ENCODE measurements around the gene NUP210L.

The NUP210L gene

GRCh38 chr1:154154534-154155191 is at the start of gene NUP210L:
TSS of gene NUP210L (minus strand) at chr1:154155073.
- DNase-seq = no peak

GRCh38 chr1:154199563-154199879 is 44.6 kb upstream of the NUP210L start:
- no peak for DNase-seq

- no peak for DNase-seq
These were observed 44.1 kb upstream of the NUP210L start for GRCh38 chr1:154198756-154199562.

GRCh38 chr1:154193821-154194220 is 38.9 kb upstream of the NUP210L start:
- DNase-seq = no peak

GRCh38 chr1:154192476-154192875 is 37.6 kb upstream of the NUP210L start:
- no peak for DNase-seq

- no peak for DNase-seq
These were observed 37.2 kb upstream of the NUP210L start, which contains the start of gene TPM3 for GRCh38 chr1:154191990-154192461. TSS of gene TPM3 (minus strand) at chr1:154192100. CDS start at chr1:154192018, 82 bp downstream.

GRCh38 chr1:154190550-154190949 is 35.7 kb upstream of the NUP210L start:
- no peak for DNase-seq

- DNase-seq = no peak
These were observed 32.1 kb upstream of the NUP210L start for GRCh38 chr1:154186852-154187501.

GRCh38 chr1:154186177-154186576 is 31.3 kb upstream of the NUP210L start:
- peak; percentile 72 for DNase-seq

- DNase-seq = peak; percentile 95
These were observed 28.4 kb upstream of the NUP210L start for GRCh38 chr1:154183046-154183915.

GRCh38 chr1:154182344-154183045 is 27.6 kb upstream of the NUP210L start:
- peak; percentile 80 for DNase-seq

GRCh38 chr1:154181944-154182343 is 27.1 kb upstream of the NUP210L start:
- DNase-seq = no peak

- no peak for DNase-seq
These were observed 25.2 kb upstream of the NUP210L start for GRCh38 chr1:154179946-154180687.

GRCh38 chr1:154178911-154179811 is 24.3 kb upstream of the NUP210L start:
- no peak for DNase-seq

- DNase-seq = peak; percentile 21
These were observed 23.1 kb upstream of the NUP210L start for GRCh38 chr1:154178013-154178412.

GRCh38 chr1:154176337-154176736 is 21.5 kb upstream of the NUP210L start:
- DNase-seq = no peak

- no peak for DNase-seq
These were observed 19.8 kb upstream of the NUP210L start for GRCh38 chr1:154174654-154175053.

GRCh38 chr1:154171880-154172279 is 17.0 kb upstream of the NUP210L start:
- DNase-seq = no peak

- DNase-seq = no peak
These were observed 16.3 kb upstream of the NUP210L start for GRCh38 chr1:154171223-154171583.

- DNase-seq = peak; percentile 74
These were observed 15.8 kb upstream of the NUP210L start for GRCh38 chr1:154170547-154171222.

Measured in activated naive CD4-positive, alpha-beta T cell treated with Interleukin-2 at 50 U/mL for 16 hours (primary cell).